Activated CD4-positive, alpha-beta T cell treated with anti-CD3 and anti-CD28 coated beads, Interleukin-10, Interleukin-2, amounts not matched to agents 100 ng/mL and 50 ng/mL, durations not matched to agents 16 hours and 8 hours (primary cell): ENCODE measurements around the gene KATNAL2.

Experiments
- DNase-seq: peaks from one replicate; pipeline ENCODE4 v3.0.0-alpha.2; 2020

Gene KATNAL2

GRCh38 chr18:47115205-47115604, 197.8 kb downstream of the KATNAL2 start:
- no peak for DNase-seq

GRCh38 chr18:47118981-47119380, 201.6 kb downstream of the KATNAL2 start:
- DNase-seq = no peak

DNA sequence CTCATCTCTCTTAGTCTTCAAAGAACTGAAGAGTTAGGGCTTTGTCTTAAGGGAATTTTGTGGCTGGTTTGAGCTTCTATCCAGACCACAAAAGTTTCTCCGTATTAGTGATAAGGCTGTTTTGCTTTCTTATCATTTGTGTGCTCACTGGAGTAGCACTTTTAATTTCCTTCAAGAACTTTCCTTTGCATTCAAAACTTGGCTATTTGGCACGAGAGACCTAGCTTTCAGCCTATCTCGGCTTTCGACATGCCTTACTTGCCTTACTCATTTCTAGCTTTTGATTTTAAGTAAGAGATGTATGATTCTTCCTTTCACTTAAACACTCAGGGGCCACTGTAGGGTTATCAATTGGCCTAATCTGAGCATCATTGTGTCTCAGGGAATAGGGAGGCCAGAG, 203.0 kb downstream of the KATNAL2 start:
- DNase-seq = peak; percentile 85

GRCh38 chr18:47121146-47121545, 203.7 kb downstream of the KATNAL2 start:
- DNase-seq = no peak

DNA sequence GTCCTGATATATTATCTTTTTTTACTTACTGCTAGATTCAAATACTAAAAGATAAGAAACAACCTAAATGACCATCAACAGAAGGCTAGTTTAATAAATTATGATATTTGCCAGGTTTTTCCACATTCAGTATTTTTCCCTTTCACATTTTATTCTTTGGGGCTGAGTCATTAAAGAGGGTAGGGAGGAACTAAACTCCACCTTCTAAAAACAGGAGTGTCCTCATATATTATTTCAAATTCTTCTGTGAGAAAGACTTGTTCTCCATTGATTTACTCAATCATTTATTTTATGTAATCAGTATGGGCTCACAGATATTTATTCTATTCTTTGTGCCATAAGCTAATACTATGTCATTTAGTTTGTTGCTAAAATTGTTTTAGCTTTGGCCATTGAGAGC, 223.9 kb downstream of the KATNAL2 start:
- DNase-seq = no peak

- no peak for DNase-seq
Observed at GRCh38 chr18:47143153-47143552, 225.8 kb downstream of the KATNAL2 start.

- no peak for DNase-seq
Observed at GRCh38 chr18:47143899-47144485, 226.6 kb downstream of the KATNAL2 start.

DNA sequence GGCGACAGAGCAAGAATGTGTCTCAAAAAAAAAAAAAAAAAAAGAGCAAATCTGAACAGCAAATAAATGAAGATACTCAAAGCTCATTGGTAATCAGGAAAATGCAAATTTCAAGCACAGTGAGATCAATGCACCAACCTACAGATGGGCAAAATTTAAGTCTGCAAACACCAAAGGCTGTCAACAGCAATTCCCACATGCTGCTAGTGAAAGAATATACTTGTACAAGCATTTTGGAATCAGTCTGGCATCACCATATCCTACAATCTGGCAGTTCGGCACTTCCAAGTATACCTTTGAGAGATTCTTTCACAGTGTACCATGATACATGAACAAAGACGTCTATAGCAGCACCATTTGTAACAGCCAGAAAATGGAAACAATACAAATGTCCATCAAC, 228.8 kb downstream of the KATNAL2 start:
- DNase-seq = no peak

DNA sequence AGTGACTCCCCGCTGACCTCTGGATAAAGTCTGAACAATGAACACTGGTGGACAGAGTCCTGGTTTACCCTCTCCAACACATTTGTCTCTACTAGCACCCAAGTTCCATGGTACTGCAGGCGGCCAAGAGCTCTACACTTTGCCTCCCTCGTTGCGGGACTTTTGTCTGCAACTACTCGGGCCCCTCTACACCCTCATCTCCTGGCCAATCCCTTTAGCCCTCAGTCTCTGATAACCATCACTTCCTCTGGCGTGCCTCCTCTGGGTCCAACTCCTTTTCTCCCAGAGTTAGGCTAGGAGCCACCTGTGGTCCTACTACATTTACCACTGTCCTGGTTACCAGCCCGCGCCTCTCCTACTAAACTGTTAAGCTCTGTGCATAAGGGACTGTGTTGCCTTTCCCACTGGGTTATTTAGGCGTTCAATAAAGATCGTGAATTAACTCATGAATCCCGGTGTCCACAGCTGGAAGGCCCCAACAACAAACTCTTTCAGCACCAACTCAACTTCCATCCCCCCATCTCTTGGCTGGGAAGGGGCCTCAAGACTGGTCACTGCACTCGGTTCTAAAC, 232.1 kb downstream of the KATNAL2 start:
- DNase-seq = no peak

DNA sequence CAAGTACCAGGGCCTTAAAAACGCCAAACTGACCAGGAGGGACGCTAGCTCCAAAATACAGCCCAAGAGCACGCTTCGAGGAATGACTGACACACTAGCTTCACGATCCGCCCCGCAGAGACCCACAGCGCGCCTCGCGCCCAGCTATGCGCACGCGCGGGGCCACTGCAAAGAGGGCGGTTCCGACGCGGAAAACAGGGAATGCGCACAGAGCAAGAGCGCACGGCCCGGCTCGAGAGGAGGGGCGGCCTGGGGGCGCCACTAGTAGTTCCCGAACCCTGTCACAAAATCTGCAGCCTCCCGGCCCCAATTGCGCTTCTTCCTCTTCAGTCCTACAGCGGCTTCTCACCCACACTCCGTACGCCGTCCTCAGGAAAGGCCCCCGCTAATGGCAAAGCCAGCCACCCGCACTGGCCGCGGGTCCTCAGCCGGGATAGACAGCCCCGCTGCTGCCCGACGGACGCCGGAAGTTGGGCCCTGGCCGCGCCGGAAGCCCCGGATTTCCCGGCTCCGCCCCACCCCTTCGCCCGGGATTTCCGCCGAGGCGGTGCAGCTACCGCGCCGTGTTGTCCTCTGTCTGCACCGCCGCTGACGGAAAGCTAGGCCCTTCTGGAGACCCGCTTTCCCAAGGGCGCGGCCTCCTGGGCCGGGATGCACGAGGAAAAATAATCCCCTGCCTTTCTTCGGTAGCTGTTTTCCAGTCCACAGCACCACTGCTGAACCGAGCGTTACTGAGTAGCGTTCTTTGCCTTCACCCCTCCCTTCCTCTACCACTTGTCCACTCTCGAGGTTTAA, 232.8 kb downstream of the KATNAL2 start, which contains the start of gene HDHD2:
HDHD2 (minus strand) TSS at position 472 of the 795 bp plus-strand sequence. CDS start 14,061 bp downstream, outside the sequence.
- DNase-seq = peak; percentile 88

GRCh38 chr18:47150824-47151366, 233.5 kb downstream of the KATNAL2 start:
- no peak for DNase-seq

DNA sequence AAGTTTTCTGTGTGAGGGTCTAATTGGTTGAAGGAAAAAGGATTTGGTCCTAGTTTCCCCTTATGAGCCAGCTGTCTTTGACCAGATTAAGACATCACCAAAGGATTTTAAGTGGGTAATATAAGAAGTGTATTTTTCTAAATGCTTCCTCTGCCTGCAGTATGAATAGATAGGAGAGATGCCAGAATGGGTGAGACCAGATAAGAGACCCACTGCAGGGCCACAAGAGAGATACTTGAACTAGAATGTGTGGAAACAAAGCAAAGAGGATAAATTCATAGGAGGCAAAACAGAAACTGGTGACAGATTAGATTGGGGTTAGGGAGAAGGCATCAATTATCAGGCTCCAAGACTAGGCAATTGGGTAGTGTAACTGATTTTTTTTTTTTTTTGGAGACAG, 234.0 kb downstream of the KATNAL2 start:
- DNase-seq = no peak
